GM21529 (cell line): Measurements from ENCODE around the gene OXCT1.
"Not testable (repeated sequence)": the region's sequence is repeated elsewhere in the genome, so short reads cannot be mapped to it uniquely, and the experiment has no call there.

Experiments
- ATAC-seq: cut with Tn5 transposase; IDR thresholded peaks from one replicate; pipeline ENCODE4 v1.9.1; 2021; ENCODE audit not compliant: unreplicated experiment

The OXCT1 gene

DNA sequence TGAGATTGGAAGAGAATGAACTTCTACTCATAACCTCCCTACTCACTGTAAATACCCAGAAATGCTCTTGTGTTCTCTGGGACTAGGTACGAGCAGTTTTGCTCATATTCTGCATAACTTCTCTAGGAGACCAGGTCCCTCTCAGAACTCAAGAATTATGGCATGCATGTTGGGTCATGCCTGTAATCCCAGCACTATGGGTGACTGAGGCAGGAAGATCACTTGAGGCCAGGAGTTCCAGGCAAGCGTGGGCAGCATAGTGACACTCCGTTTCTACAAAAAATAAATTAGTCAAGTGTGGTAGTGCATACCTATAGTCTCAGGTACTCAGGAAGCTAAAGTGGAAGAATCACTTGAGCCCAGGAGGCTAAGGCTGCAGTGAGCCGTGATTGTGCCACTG is 141.9 kb downstream of the OXCT1 start:
- ATAC-seq = no peak

DNA sequence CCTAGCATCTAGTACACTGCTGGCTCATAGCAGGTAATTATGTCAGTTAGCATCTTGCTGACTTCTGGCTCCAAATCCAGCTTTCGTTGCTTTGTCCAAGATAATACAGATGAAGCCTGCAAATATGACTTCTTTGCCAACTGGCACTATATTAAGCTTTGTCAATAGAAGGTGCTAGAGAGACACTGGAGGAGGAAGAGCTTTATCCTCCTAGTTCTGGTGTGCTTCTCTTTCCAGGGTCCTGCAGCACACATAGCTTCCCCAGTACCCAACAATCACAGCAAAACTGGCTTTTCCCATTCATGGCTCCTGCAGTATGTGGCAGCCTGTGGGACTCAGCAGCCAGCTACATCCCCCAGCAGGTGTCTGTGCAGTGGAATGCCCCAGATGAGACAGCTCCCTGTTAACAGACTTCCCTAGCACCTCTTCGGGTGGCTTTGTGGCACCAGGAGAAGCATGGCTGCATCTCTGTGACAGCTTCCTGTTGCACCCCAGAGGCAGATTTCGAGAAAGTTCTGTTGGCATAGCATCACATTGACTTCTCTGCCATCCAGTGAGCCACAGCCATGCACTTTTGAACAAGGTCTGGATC is 147.8 kb downstream of the OXCT1 start:
- ATAC-seq = peak; percentile 62

DNA sequence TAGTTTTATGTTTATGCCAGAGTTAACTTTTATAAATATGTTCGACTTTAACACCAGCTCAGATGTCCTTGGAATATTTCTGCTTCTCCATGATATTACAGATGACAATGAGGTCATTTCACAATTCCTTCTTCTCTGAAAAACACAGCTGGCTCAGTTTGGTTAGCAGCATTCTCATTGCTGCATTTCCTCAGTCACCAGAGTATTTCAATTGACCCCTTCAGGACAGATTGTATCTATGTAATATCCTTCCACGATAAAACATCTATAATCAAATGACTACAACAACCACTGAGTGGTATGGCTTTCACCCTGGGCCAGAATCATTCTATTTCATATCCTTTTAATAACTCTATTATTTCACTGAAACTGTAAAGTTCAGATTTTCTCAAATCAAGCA is 148.7 kb downstream of the OXCT1 start:
- no peak for ATAC-seq

DNA sequence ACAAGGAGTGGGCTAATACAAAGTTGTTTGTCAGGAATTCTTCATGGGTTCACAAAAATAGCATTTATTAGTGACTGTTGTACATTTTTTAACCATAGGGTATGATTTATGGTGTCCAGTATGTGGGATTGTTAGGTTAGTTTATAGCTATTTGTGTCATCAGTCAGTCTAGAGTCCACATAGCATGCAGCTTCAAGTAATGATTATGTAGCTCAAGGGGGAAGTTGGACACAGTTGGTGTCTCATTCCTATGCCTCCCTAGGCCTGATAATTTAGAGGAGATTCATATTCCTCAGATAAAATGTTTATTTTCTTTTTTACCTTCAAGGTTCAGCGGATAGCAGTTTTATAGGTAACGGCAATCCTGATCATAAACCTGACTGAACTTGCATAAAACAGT is 153.8 kb downstream of the OXCT1 start:
- ATAC-seq = no peak

DNA sequence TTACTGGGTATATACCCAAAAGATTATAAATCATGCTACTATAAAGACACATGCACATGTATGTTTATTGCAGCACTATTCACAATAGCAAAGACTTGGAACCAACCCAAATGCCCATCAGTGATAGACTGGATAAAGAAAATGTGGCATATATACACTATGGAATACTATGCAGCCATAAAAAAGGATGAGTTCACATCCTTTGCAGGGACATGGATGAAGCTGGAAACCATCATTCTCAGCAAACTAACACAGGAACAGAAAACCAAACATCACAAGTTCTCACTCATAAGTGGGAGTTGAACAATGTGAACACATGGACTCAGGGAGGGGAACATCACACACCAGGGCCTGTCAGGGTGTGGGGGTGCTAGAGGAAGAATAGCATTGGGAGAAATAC is 155.8 kb downstream of the OXCT1 start:
- ATAC-seq = not testable (repeated sequence)

DNA sequence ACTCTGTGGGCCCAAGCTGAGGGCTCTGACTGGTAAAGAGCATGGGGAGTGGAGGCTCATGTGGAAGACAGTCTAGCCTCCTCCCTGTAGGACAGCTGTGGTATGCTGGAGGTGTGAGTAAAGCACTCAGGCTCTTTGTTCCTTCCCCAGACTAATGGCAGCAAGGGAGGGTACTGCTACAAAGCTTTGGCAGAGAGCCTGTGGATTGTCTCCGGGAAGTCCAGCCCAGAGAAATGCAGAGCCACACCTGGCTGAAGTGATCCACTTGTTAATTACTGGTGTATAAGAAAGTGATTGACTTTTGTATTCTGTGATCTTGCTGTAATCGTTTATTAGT is 161.7 kb downstream of the OXCT1 start:
- peak; percentile 24 for ATAC-seq

DNA sequence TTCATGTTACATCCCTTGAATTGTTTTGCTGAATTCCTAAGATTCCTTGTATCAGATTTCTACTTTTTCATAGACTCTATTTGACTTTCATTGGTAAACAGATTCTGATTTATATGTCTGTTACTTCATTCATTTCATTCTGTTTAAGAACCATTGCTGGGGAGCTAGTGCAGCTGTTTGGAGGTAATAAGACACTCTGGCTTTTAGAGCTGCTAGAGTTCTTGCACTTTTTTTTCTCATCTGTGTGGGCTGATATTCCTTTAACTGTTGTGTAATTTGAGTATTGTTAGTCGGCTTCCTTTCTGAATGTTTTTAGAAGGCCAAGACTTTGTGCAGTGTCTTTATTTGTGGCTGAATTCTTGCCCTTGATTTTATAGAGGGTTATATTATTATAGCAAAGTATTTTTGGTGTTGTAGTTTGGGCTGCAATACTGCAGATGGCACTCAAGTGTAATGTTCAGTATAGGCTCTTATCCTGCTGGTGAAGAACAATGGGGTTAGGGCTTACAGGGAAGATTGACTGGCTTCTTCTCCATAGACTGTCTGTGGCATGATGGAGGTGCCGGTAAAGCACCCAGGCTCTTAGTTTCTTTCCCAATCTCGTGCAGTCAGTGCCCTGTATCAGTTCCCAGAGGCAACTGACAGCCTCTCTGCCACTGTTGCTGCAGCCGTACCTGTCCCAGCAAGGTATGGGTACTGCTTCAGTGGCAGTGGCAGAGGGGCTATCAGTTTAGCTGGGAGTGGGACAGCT is 162.2 kb downstream of the OXCT1 start:
- peak; percentile 85 for ATAC-seq

DNA sequence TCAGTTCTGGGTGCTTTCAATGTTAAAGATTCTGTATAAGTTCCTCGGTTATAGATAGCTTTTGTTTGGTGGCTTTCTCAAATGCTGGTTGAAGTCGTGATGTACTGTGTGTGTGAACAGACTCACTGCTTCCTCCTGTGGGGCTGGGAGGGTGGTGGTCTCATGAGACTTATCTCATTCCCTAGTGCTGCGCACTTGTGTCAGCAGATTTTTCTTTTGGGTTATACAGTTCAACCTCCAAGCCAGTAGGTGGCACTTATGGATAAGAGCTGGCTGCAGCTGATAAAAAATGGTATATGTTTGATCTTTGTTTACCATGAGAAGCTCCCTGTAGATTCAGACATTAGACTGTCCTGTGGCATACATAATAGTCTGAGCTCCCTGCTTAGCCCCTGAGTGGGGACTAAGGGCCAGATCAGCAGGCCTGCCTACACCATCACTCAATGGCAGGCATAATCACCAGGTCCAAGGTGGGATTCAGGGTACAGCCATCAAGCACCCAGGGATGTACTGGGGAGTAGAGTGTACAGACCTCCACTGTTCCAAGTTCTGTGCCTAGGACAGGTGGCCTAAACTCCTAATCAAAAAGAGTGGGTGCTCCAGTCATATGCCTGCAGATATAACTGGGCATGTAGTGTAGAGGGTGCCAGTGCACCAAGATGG is 174.2 kb downstream of the OXCT1 start:
- ATAC-seq = peak; percentile 77

DNA sequence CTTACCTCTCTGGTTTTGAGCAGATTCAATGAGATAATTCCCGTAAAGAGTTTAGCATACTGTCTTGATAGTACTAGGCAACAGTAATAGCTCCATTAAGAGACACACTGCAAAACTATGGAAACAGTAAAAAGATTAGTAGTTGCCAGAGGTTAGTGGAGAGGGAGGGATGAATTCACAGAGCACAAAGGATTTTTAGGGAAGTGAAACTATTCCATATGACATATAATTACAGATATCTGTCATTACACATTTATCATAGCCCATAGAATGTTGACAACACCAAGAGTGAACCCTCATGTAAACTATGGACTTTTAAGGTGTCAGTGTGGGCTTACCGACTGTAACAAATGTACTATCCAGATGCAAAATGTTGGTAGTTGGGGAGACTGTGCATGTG is 183.5 kb downstream of the OXCT1 start:
- no peak for ATAC-seq

DNA sequence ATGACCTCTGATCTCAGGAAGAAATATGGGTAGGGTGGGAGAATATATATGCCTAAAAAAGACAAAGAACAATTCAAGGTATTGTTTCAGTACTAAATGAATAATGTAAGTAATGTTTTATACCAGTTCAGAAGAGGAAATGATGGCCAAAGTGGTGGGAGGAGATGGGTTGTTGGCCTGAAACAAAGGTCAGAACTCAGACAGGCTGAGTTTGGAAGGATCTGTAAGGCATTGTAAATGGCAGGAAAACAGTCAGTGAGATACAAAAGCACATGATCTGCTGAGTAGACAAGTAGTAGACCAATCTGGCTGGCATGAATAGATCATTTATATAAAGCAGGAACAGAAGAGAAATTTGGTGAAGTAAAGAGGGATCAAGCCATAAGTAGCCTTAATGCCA is 184.0 kb downstream of the OXCT1 start:
- ATAC-seq = no peak

DNA sequence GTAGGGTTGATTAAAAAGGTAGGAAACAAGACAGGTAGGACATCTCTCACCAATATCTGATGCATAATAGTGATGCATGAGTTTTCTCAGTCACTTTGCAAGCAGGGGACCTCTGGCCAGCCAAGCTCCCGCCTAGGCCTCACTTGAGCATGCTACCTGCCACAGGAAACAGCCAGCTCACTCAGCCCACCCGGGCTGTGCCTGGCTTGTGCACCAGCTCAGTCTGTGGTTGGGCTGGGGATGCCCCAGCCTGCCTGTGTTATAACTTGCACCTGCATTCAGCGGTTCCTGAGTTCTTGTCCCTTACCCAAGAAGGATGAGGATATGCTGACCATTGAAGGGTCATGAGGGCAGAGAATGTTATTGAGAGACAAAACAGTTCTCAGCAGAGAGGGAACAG is 187.0 kb downstream of the OXCT1 start:
- ATAC-seq = peak; percentile 82

DNA sequence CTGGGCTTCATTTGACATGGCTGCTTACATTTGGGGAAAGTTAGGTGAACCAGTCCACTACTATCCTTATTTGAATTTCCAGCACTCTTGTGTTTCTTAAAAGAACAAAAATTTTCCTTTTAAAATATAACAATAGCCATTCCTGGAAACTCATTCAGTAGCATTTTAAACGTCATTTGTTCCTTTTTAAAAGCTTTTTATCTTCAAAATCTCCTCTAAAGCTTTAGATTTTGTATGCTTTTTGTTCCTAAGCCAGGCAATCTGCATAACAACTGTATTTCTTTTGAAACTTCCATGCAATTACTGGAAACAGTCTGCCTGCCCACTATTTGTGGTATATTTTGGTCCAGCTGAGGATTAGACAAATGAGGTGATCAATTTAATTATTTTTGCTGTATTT is 187.6 kb downstream of the OXCT1 start:
- no peak for ATAC-seq

DNA sequence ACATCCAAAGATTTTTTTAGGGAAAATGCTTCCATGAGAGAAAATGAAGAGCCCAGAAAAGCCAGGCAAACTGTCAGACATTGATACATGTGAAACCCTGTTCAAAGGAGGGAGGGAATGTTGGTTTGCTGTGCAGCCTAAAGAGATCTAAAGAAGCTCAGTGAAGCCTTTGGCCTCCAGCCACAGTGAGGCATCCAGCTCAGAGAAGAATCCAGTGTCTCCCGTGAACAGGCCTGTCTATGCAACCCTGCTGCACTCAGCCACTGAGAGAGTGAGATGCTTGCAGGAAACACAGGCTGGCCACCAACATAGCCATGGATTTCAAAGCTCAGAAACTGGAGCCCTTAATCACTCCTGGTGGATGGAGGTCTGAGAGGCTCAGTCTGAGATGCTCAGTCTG is 188.4 kb downstream of the OXCT1 start:
- ATAC-seq = no peak
